ENCODE results near the gene PALM2AKAP2.

DNA sequence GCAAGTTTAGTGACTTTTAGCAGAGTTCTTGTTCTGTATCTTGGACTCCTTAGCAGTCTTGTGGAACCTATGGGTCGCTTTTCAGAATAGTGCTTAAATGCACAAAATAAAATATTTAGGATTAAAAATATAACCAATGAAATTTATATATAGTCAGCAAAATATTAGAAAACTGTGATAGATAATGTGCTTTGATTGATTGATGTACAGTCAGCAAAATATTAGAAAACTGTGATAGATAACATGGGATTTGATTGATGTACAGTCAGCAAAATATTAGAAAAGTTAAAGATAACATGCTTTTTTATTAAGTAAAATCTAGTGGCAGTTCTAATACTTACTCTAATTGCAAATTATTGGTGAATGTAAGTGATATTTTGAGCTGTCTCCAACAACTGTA lies 16.1 kb downstream of the PALM2AKAP2 start:
- TF ChIP-seq, protein P1, sequence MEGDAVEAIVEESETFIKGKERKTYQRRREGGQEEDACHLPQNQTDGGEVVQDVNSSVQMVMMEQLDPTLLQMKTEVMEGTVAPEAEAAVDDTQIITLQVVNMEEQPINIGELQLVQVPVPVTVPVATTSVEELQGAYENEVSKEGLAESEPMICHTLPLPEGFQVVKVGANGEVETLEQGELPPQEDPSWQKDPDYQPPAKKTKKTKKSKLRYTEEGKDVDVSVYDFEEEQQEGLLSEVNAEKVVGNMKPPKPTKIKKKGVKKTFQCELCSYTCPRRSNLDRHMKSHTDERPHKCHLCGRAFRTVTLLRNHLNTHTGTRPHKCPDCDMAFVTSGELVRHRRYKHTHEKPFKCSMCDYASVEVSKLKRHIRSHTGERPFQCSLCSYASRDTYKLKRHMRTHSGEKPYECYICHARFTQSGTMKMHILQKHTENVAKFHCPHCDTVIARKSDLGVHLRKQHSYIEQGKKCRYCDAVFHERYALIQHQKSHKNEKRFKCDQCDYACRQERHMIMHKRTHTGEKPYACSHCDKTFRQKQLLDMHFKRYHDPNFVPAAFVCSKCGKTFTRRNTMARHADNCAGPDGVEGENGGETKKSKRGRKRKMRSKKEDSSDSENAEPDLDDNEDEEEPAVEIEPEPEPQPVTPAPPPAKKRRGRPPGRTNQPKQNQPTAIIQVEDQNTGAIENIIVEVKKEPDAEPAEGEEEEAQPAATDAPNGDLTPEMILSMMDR (IDR thresholded peaks at IDR 0.05) = no peak
- no peak for TF ChIP-seq POLR2A (IDR thresholded peaks at IDR 0.05)

Measured in lower leg skin (tissue), 3 donors.